Astrocyte (in vitro differentiated cells and primary cell): ENCODE results near the gene PLXDC2. TPM values are rescaled to one million over a fixed set of nuclear protein-coding genes. Genes with fewer than 3 reads are reported as not detected.

Experiments
- DNase-seq: peaks from one replicate; pipeline ENCODE4 v3.0.0-alpha.2; 2010; ENCODE audit warnings: low read depth
- FAIRE-seq: peaks from 2 replicates; lab custom pipeline; 2011; peaks lifted over from hg19 to GRCh38; lab: Jason Lieb, UNC
- H2AFZ ChIP-seq: 2 replicates; pipeline ENCODE4 v1.6.0; 2012; ENCODE audit warnings: low read depth, low read length, inconsistent platforms
- H3K27ac ChIP-seq: 2 replicates; pipeline ENCODE4 v1.5.1; 2011; ENCODE audit warnings: low read depth, low read length, inconsistent platforms
- H3K27me3 ChIP-seq: 2 replicates; pipeline ENCODE4 v1.6.0; 2011; ENCODE audit warnings: low read length, inconsistent platforms; ENCODE audit not compliant: insufficient read depth
- H3K36me3 ChIP-seq: 2 replicates; pipeline ENCODE4 v1.5.1; 2011; ENCODE audit warnings: low read length, inconsistent platforms; ENCODE audit not compliant: insufficient read depth
- H3K4me1 ChIP-seq: 2 replicates; pipeline ENCODE4 v1.5.1; 2011; ENCODE audit warnings: low read length, inconsistent platforms; ENCODE audit not compliant: insufficient read depth
- H3K4me2 ChIP-seq: 2 replicates; pipeline ENCODE4 v1.6.0; 2012; ENCODE audit warnings: low read length, inconsistent platforms
- H3K4me3 ChIP-seq: 2 replicates; pipeline ENCODE4 v1.5.1; 2011; ENCODE audit warnings: low read depth, mild to moderate bottlenecking, low read length, inconsistent platforms; ENCODE audit not compliant: insufficient read depth
- H3K79me2 ChIP-seq: 2 replicates; pipeline ENCODE4 v1.6.0; 2012; ENCODE audit warnings: mild to moderate bottlenecking, low read length, inconsistent platforms; ENCODE audit not compliant: insufficient read depth
- H3K9ac ChIP-seq: 2 replicates; pipeline ENCODE4 v1.6.0; 2012; ENCODE audit warnings: mild to moderate bottlenecking, low read length, inconsistent platforms
- H3K9me3 ChIP-seq: 2 replicates; pipeline ENCODE4 v1.5.1; 2012; ENCODE audit warnings: low read depth, mild to moderate bottlenecking, low read length, inconsistent platforms; ENCODE audit not compliant: insufficient read depth
- H4K20me1 ChIP-seq: 2 replicates; pipeline ENCODE4 v1.6.0; 2012; ENCODE audit warnings: low read length, inconsistent platforms; ENCODE audit not compliant: insufficient read depth
- H3K27ac Mint-ChIP-seq: one replicate; pipeline ENCODE4 v1.8.0; 2021; ENCODE audit warnings: mild to moderate bottlenecking, mixed read lengths; ENCODE audit not compliant: unreplicated experiment
- H3K27me3 Mint-ChIP-seq: one replicate; pipeline ENCODE4 v1.8.0; 2021; ENCODE audit warnings: low read depth, mixed read lengths; ENCODE audit not compliant: unreplicated experiment
- H3K36me3 Mint-ChIP-seq: one replicate; pipeline ENCODE4 v1.8.0; 2021; ENCODE audit warnings: low read depth, mixed read lengths; ENCODE audit not compliant: unreplicated experiment
- H3K4me1 Mint-ChIP-seq: one replicate; pipeline ENCODE4 v1.8.0; 2021; ENCODE audit warnings: low read depth, mixed read lengths; ENCODE audit not compliant: unreplicated experiment
- H3K4me3 Mint-ChIP-seq: one replicate; pipeline ENCODE4 v1.8.0; 2021; ENCODE audit warnings: mild to moderate bottlenecking, moderate library complexity, mixed read lengths; ENCODE audit not compliant: unreplicated experiment
- H3K9me3 Mint-ChIP-seq: one replicate; pipeline ENCODE4 v1.8.0; 2021; ENCODE audit warnings: mild to moderate bottlenecking, mixed read lengths; ENCODE audit not compliant: unreplicated experiment
- CTCF ChIP-seq: IDR thresholded peaks from 2 replicates; pipeline ENCODE4 v1.5.1; 2011; ENCODE audit warnings: low read depth, mild to moderate bottlenecking, inconsistent platforms, low read length, moderate library complexity; ENCODE audit not compliant: insufficient read depth
- EZH2 ChIP-seq: IDR thresholded peaks from 2 replicates; pipeline ENCODE4 v1.6.1; 2012; ENCODE audit warnings: mild to moderate bottlenecking, low read length, inconsistent platforms; ENCODE audit not compliant: insufficient read depth
- total RNA-seq: library from RNA; stranded (reverse); gene quantifications from 2 replicates; pipeline ENCODE4 v1.2.1, GENCODE V29; 2021

Gene PLXDC2
- total RNA-seq, 1 donor from 2014 or later, result 36.1 TPM

GRCh38 chr10:20334559-20334958 is 518.3 kb downstream of the PLXDC2 start:
- H3K4me3 ChIP-seq, result no peak overlapping the region

More at GRCh38 chr10:20334559-20334958, 518.3 kb downstream of the PLXDC2 start:
- H3K36me3 ChIP-seq, result no peaks in the 10 kb centered on the region
- H2AFZ ChIP-seq, result no peak overlapping the region
- peaks cover 3% of the 10 kb centered on the region for H3K9me3 ChIP-seq
- no peak overlapping the region for H3K4me2 ChIP-seq
- FAIRE-seq, result no peak
- Mint-ChIP-seq H3K4me1 (no peaks in the 10 kb centered on the region), H3K27me3 (no peaks in the 10 kb centered on the region), H3K4me3 (no peak overlapping the region), H3K36me3 (peaks cover 2% of the 10 kb centered on the region), H3K9me3 (peaks cover 19% of the 10 kb centered on the region), H3K27ac (no peak overlapping the region)
- no peaks in the 10 kb centered on the region for H3K27me3 ChIP-seq
- DNase-seq, result no peak
- no peaks in the 10 kb centered on the region for H3K4me1 ChIP-seq
- H3K9ac ChIP-seq, result no peak overlapping the region
- no peaks in the 10 kb centered on the region for H4K20me1 ChIP-seq
- no peaks in the 10 kb centered on the region for H3K79me2 ChIP-seq
- no peak overlapping the region for H3K27ac ChIP-seq
- TF ChIP-seq CTCF (no peak), EZH2 (no peak)
